ENCODE measurements around the gene PRKN.

Gene PRKN

DNA sequence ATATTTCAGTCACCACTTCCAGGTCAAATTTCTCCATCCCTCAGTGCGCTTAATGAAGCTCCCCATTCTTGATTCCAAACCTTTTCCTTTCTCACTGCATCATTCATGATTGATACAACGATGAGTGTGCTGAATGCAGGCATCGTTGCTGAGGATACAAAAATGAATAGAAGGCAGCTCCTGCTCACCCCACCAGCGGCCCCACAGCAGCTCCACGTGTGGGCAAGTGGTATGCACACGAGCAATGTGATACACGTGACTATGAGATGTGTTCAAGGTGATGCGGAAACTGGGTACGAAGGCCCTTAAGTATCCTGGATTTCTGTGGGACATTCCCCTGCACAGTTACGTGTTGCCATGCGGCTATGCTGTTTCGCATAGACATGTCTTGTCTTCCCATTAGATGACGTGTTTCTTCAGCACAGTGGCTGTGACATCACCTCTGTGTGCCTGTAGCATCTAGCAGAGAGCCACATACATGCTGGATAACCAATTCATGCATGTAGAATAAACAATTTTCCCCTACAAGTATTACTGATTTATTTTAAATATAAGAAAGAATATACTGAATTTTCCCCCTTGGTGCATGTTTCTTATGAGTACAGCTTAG, 1193.2 kb downstream of the PRKN start:
- no peaks in the 10 kb centered on the region for H3K9me3 ChIP-seq
- H3K27me3 ChIP-seq: no peaks in the 10 kb centered on the region
- no peaks in the 10 kb centered on the region for H3K36me3 ChIP-seq
- TF ChIP-seq, protein P1, sequence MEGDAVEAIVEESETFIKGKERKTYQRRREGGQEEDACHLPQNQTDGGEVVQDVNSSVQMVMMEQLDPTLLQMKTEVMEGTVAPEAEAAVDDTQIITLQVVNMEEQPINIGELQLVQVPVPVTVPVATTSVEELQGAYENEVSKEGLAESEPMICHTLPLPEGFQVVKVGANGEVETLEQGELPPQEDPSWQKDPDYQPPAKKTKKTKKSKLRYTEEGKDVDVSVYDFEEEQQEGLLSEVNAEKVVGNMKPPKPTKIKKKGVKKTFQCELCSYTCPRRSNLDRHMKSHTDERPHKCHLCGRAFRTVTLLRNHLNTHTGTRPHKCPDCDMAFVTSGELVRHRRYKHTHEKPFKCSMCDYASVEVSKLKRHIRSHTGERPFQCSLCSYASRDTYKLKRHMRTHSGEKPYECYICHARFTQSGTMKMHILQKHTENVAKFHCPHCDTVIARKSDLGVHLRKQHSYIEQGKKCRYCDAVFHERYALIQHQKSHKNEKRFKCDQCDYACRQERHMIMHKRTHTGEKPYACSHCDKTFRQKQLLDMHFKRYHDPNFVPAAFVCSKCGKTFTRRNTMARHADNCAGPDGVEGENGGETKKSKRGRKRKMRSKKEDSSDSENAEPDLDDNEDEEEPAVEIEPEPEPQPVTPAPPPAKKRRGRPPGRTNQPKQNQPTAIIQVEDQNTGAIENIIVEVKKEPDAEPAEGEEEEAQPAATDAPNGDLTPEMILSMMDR (IDR thresholded peaks at IDR 0.05): no peak
- intact Hi-C loops (cut with DNase I; ENCODE audit: low total_unique reads): no loop called here
- peaks cover 0 to 5% (median 0%) of the 10 kb centered on the region in 4 donors for H3K4me1 ChIP-seq
- no peak overlapping the region for H3K4me3 ChIP-seq
- no peak for DNase-seq
- no peak overlapping the region for H3K27ac ChIP-seq

DNA sequence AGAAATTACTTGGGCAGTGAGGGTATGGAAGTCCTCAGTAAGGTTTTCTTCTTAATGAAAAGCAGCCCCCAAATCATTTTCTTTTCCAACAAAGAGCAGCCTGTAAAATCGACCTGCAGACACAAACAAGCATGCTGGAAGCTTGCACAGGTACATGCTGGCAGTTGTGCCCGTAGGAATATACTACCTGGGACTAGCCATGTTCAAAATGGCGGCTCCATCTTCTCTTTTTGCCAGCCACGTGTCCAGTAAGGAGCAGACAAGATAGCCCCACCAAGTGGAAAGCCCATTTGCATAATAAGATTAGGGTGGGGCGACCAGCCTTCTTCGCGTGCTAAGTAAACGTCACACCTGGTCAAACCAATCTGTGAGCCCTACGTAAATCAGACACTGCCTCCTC, 1194.3 kb downstream of the PRKN start:
- Histone ChIP-seq H3K4me1 (peaks cover 0 to 5% (median 0%) of the 10 kb centered on the region in 4 donors), H3K9me3 (no peaks in the 10 kb centered on the region), H3K27ac (no peak overlapping the region), H3K4me3 (no peak overlapping the region), H3K27me3 (no peaks in the 10 kb centered on the region), H3K36me3 (no peaks in the 10 kb centered on the region)
- no peak for DNase-seq
- intact Hi-C loops (cut with DNase I; ENCODE audit: low total_unique reads): no loop called here
- TF ChIP-seq, protein P1 (IDR thresholded peaks at IDR 0.05): no peak

DNA sequence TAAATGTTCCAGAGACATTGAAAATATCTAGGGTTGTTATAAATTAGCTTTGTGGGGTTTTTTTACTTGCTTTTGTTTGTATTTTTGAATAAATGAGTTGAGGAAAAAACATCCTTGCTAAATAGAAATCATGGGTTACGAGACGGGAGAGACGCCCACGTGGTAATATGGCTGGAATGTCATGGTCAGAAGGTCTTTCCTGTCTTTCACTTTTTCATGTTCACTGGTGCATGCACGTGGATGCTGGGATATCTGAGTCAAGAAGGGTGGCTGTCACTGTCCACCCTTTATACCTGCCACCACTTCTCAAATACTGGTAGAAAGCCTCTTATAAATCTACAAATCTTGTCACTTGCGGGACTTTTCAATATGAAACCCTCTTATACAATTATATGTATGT, 1195.0 kb downstream of the PRKN start:
- Histone ChIP-seq H3K9me3 (no peaks in the 10 kb centered on the region), H3K4me3 (no peak overlapping the region), H3K36me3 (no peaks in the 10 kb centered on the region), H3K27me3 (no peaks in the 10 kb centered on the region), H3K27ac (no peak overlapping the region), H3K4me1 (peaks cover 0 to 5% (median 0%) of the 10 kb centered on the region in 4 donors)
- no peak for DNase-seq
- intact Hi-C loops (cut with DNase I; ENCODE audit: low total_unique reads): no loop called here
- TF ChIP-seq, protein P1 (IDR thresholded peaks at IDR 0.05): no peak

DNA sequence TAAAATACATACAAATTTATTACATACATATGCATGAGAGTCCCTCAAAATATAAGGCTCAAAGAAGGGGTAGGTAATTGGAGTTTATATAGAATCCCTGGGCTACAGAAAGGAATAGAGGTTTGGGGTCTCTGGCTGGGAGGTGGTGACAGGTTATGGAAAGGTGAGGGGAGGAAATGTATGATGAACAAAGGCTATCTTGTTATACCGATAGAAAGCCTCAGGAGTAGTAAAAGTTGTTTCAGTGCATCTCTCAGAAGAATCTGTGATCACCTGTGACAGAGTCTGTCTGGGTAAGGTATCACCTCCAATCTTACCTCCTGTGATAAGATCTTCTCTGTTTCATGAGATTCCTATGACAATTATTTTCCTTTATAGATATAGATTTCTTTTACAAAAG, 1200.8 kb downstream of the PRKN start:
- Histone ChIP-seq H3K4me1 (no peaks in the 10 kb centered on the region), H3K4me3 (no peak overlapping the region), H3K36me3 (no peaks in the 10 kb centered on the region), H3K27ac (no peak overlapping the region), H3K9me3 (no peaks in the 10 kb centered on the region), H3K27me3 (no peaks in the 10 kb centered on the region)
- intact Hi-C loops (cut with DNase I; ENCODE audit: low total_unique reads): no loop called here
- no peak for DNase-seq
- TF ChIP-seq, protein P1 (IDR thresholded peaks at IDR 0.05): no peak

DNA sequence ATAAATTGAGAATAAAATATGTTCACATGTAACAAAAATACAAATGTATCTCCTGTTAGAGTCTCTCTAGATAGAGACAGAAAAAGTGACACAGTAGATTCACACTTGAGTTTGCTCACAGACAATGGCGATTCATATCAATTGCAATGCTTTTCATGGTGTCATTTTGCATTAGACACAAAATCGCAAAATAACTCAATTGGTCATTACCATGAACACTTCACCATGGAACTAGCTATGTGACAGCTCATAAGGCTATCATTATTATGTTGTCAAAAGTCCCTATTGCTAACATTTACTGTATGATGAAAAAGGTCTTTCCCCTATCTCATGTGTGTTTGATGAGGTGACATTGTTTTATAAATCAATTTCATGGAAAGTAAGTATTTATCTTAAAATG, 1204.2 kb downstream of the PRKN start:
- TF ChIP-seq, protein P1 (IDR thresholded peaks at IDR 0.05): no peak
- Histone ChIP-seq H3K27me3 (no peaks in the 10 kb centered on the region), H3K4me3 (no peak overlapping the region), H3K4me1 (no peaks in the 10 kb centered on the region), H3K27ac (no peak overlapping the region), H3K36me3 (no peaks in the 10 kb centered on the region), H3K9me3 (no peaks in the 10 kb centered on the region)
- no peak for DNase-seq
- intact Hi-C loops (cut with DNase I; ENCODE audit: low total_unique reads): no loop called here

DNA sequence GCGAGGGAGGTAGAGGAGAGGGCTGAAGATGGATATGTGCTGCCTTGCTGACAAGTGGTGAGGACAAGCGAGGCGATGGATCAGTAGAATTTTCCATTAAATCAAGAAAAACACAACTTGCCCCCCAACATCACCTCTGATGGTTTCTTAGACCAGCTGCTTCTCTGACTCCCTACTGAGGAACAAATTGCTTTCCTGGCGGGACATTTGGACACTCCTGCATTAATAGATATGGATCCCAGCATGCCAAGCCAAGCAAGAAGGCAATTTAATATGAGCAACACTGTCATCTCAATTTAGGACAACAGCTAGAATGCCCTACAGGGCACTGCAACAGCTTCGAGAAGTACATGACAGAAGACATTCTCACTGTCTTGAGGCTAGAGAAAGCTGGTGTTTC, 1205.3 kb downstream of the PRKN start:
- Histone ChIP-seq H3K27ac (no peak overlapping the region), H3K4me3 (no peak overlapping the region), H3K9me3 (no peaks in the 10 kb centered on the region), H3K4me1 (no peaks in the 10 kb centered on the region), H3K36me3 (no peaks in the 10 kb centered on the region), H3K27me3 (no peaks in the 10 kb centered on the region)
- intact Hi-C loops (cut with DNase I; ENCODE audit: low total_unique reads): no loop called here
- no peak for DNase-seq
- TF ChIP-seq, protein P1 (IDR thresholded peaks at IDR 0.05): no peak

Data from tibial artery (tissue), 4 donors.